Measurements from ENCODE around the gene NUP88. TPM values are rescaled to one million over a fixed set of nuclear protein-coding genes. Genes with fewer than 3 reads are reported as not detected.

NUP88 gene
- total and polyA plus RNA-seq, 2 donors (not counting 3 experiments of a cell fraction or from before 2014, with no cell fraction given), result 52.5 to 95.8 TPM

DNA sequence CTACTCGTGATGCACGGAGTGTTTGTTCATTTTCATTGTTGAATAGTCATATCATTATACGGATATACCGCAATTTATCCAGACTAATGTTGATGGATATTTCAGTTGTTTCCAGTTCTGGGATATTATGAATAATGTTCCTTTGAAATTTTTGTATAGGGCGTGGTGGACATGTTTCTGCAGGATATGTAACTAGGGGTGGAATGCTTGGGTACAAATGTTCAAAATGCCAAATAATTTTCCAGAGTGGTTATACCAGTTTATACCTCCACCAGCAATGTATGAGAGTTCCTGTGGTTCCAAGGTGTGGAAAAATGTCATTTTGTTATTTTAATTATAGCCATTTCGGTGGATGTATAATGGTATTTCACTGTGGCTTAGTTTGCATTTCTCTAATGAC lies 53.6 kb downstream of the NUP88 start:
- no peaks in the 10 kb centered on the region for H4K20me1 ChIP-seq (replicated peaks; ENCODE audit: control insufficient read depth, extremely low read depth, insufficient read depth, low read length)
- H3K36me3 ChIP-seq (ENCODE audit: control insufficient read depth in 2 of 2, extremely low read depth in 1 of 2, insufficient read depth in 2 of 2, low read length in 2 of 2), result peaks cover 12 to 23% of the 10 kb centered on the region in 2 experiments
- no peak for FAIRE-seq
- no peak overlapping the region for H2AFZ ChIP-seq (ENCODE audit: low read depth, low read length)
- no peak overlapping the region for H3K9ac ChIP-seq (replicated peaks; ENCODE audit: extremely low read depth, insufficient read depth, low read length)
- H3K27ac ChIP-seq (ENCODE audit: insufficient read depth, low read depth, low read length), result no peak overlapping the region
- CTCF ChIA-PET, result no interaction called here
- no peak overlapping the region for H3K4me2 ChIP-seq (ENCODE audit: insufficient read depth, low read length)
- H3K27me3 ChIP-seq (ENCODE audit: control insufficient read depth in 2 of 2, insufficient read depth in 2 of 2, low read length in 2 of 2), result no peaks in the 10 kb centered on the region
- TF ChIP-seq, protein P1, sequence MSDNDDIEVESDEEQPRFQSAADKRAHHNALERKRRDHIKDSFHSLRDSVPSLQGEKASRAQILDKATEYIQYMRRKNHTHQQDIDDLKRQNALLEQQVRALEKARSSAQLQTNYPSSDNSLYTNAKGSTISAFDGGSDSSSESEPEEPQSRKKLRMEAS (IDR thresholded peaks at IDR 0.05; ENCODE audit: insufficient read depth, insufficient read length), result no peak
- TF ChIP-seq, protein P2, sequence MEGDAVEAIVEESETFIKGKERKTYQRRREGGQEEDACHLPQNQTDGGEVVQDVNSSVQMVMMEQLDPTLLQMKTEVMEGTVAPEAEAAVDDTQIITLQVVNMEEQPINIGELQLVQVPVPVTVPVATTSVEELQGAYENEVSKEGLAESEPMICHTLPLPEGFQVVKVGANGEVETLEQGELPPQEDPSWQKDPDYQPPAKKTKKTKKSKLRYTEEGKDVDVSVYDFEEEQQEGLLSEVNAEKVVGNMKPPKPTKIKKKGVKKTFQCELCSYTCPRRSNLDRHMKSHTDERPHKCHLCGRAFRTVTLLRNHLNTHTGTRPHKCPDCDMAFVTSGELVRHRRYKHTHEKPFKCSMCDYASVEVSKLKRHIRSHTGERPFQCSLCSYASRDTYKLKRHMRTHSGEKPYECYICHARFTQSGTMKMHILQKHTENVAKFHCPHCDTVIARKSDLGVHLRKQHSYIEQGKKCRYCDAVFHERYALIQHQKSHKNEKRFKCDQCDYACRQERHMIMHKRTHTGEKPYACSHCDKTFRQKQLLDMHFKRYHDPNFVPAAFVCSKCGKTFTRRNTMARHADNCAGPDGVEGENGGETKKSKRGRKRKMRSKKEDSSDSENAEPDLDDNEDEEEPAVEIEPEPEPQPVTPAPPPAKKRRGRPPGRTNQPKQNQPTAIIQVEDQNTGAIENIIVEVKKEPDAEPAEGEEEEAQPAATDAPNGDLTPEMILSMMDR (IDR thresholded peaks at IDR 0.05; ENCODE audit: extremely low read depth in 1 of 2, insufficient read depth in 1 of 2, low read depth in 1 of 2, low read length in 2 of 2), result no peak
- no peak for TF ChIP-seq POLR2AphosphoS5 (IDR thresholded peaks at IDR 0.05; ENCODE audit: insufficient read depth, low read depth, low read length)
- no peak for TF ChIP-seq JUN (IDR thresholded peaks at IDR 0.05; ENCODE audit: borderline replicate concordance, insufficient read depth, insufficient read length, low read depth)
- no peaks in the 10 kb centered on the region for H3K9me3 ChIP-seq (replicated peaks; ENCODE audit: control insufficient read depth, insufficient read depth, low read length)
- peaks cover 2% of the 10 kb centered on the region for H3K79me2 ChIP-seq (ENCODE audit: control insufficient read depth, insufficient read depth, low read length)
- POLR2A ChIA-PET, result no interaction called here
- no peaks in the 10 kb centered on the region for H3K4me1 ChIP-seq (ENCODE audit: control insufficient read depth, extremely low read depth, insufficient read depth, low read length)
- no peak overlapping the region for H3K4me3 ChIP-seq (replicated peaks in 1 of 3; ENCODE audit: insufficient read depth in 1 of 3, low read depth in 1 of 3, low read length in 3 of 3)
- no peak for DNase-seq (ENCODE audit: low read depth, low spot score)
- intact Hi-C loops (cut with micrococcal nuclease), result loop anchor here (10.0 kb wide), 1 partner anchor 121 kb away; no protein-coding TSS in a partner anchor
- H3K9me1 ChIP-seq (replicated peaks; ENCODE audit: control insufficient read depth, extremely low read depth, insufficient read depth, low read length), result no peaks in the 10 kb centered on the region
- no TSS peak for BruUV-seq (replicated peaks)
- dilution Hi-C loops (cut with MboI; ENCODE audit: extremely low pct_ligation_motif_present, low sequenced_read_pairs), result no loop called here

DNA sequence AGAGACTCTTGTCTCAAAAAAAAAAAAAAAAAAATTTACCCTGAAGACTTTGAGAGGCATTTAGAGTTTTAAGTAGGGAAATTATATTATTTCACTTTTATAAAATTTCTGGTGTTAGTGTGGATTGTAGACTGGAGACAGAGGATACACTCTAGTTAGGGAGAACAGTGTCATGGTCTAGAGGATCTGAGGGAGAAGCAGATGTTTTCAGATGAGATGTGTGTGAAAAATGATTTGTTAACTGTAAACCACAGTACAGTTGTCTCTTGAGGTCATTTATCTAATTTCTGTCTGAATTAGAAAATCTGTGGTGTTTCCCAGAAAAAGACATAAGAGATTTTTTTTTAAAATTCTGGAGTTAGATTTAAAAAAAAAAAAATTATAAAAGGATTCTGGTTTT lies 54.8 kb downstream of the NUP88 start:
- H3K4me1 ChIP-seq (ENCODE audit: control insufficient read depth, extremely low read depth, insufficient read depth, low read length), result no peaks in the 10 kb centered on the region
- H3K4me3 ChIP-seq (replicated peaks in 1 of 3; ENCODE audit: insufficient read depth in 1 of 3, low read depth in 1 of 3, low read length in 3 of 3), result no peak overlapping the region
- no peaks in the 10 kb centered on the region for H3K9me3 ChIP-seq (replicated peaks; ENCODE audit: control insufficient read depth, insufficient read depth, low read length)
- FAIRE-seq (no peak), DNase-seq (ENCODE audit: low read depth, low spot score) (no peak)
- intact Hi-C loops (cut with micrococcal nuclease), result loop anchor here (10.0 kb wide), 1 partner anchor 120 kb away; no protein-coding TSS in a partner anchor
- BruUV-seq (replicated peaks), result no TSS peak
- peaks cover 15 to 19% of the 10 kb centered on the region in 2 experiments for H3K36me3 ChIP-seq (ENCODE audit: control insufficient read depth in 2 of 2, extremely low read depth in 1 of 2, insufficient read depth in 2 of 2, low read length in 2 of 2)
- no peak overlapping the region for H2AFZ ChIP-seq (ENCODE audit: low read depth, low read length)
- no peaks in the 10 kb centered on the region for H3K9me1 ChIP-seq (replicated peaks; ENCODE audit: control insufficient read depth, extremely low read depth, insufficient read depth, low read length)
- no peaks in the 10 kb centered on the region for H4K20me1 ChIP-seq (replicated peaks; ENCODE audit: control insufficient read depth, extremely low read depth, insufficient read depth, low read length)
- TF ChIP-seq FOS (IDR thresholded peaks at IDR 0.05; ENCODE audit: borderline replicate concordance, insufficient read depth, low read length), result no peak
- TF ChIP-seq GATA2 (IDR thresholded peaks at IDR 0.05; ENCODE audit: insufficient read depth, insufficient read length, low read depth, low read length), result no peak
- H3K79me2 ChIP-seq (ENCODE audit: control insufficient read depth, insufficient read depth, low read length), result peaks cover 2% of the 10 kb centered on the region
- ChIA-PET CTCF (no interaction called here), POLR2A (interaction anchor here (0.7 kb wide), 1 partner anchor 33 kb away, joined by 4 read pairs; no protein-coding TSS in a partner anchor)
- H3K27ac ChIP-seq (ENCODE audit: insufficient read depth, low read depth, low read length), result no peak overlapping the region
- H3K4me2 ChIP-seq (ENCODE audit: insufficient read depth, low read length), result no peak overlapping the region
- H3K27me3 ChIP-seq (ENCODE audit: control insufficient read depth in 2 of 2, insufficient read depth in 2 of 2, low read length in 2 of 2), result no peaks in the 10 kb centered on the region
- H3K9ac ChIP-seq (replicated peaks; ENCODE audit: extremely low read depth, insufficient read depth, low read length), result no peak overlapping the region
- dilution Hi-C loops (cut with MboI; ENCODE audit: extremely low pct_ligation_motif_present, low sequenced_read_pairs), result no loop called here
